Measurements from ENCODE around the gene MARCHF10. TPM values are rescaled to one million over a fixed set of nuclear protein-coding genes. Genes with fewer than 3 reads are reported as not detected.

MARCHF10 gene
- total and polyA plus RNA-seq, 2 of the 13 experiments (the other 11 are each of a cell fraction or from before 2014, with no cell fraction given) = not detected

DNA sequence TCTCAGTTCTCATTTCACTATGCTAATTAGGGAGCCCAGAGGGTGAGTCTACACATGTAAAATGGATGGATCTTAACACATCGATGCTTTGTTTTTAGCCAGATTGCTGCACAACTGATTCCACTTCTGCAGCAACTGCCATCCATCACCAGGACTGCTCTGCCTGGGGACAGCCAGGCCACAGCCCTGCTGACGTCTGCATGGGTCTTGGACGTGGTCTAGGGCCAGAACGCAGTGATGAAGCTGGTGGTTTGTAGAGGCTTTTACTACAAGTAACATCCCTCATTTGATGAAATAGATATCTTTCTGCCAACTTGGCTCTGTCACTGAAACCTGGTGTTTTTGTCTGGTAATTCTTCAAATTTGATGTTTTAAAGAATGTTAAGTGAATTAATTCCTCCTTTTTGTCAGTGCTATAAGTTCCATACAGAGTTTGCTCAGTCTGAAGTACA, 50.6 kb downstream of the MARCHF10 start:
- Histone ChIP-seq H3K4me1 (ENCODE audit: insufficient read depth, low read length) (no peaks in the 10 kb centered on the region), H3K4me3 (replicated peaks in 1 of 3; ENCODE audit: insufficient read depth in 1 of 3, low read depth in 2 of 3, low read length in 3 of 3) (no peak overlapping the region), H3K79me2 (ENCODE audit: insufficient read depth, low read length) (no peaks in the 10 kb centered on the region), H3K9me3 (ENCODE audit: low read length) (no peaks in the 10 kb centered on the region), H3K36me3 (replicated peaks in 1 of 2; ENCODE audit: control insufficient read depth in 1 of 2, insufficient read depth in 2 of 2, low read length in 2 of 2) (no peaks in the 10 kb centered on the region), H2AFZ (ENCODE audit: low read length) (no peak overlapping the region), H3K9ac (ENCODE audit: insufficient read depth, low read depth, low read length) (no peak overlapping the region), H3K4me2 (ENCODE audit: low read depth, low read length) (no peak overlapping the region), H3K27me3 (ENCODE audit: control insufficient read depth in 1 of 2, insufficient read depth in 2 of 2, low read length in 2 of 2) (peaks cover 0 to 59% of the 10 kb centered on the region in 2 experiments; a peak in 4 of 5 replicates), H3K27ac (ENCODE audit: extremely low read length, insufficient read depth, low read length) (no peak overlapping the region), H4K20me1 (ENCODE audit: insufficient read depth, low read length) (no peaks in the 10 kb centered on the region)
- in situ Hi-C loops (cut with HindIII; ENCODE audit: extremely low pct_ligation_motif_present, low pct_unique_long_range_greater_than_20kb) = no loop called here
- DNase-seq (ENCODE audit: low spot score) (no peak), ATAC-seq (no peak), FAIRE-seq (no peak)
- CTCF ChIA-PET (ENCODE audit: low intra/inter-chr PET ratio, low total read pairs) = no interaction called here
- intact Hi-C loops (cut with micrococcal nuclease; ENCODE audit: unreplicated experiment) = no loop called here
- 0% methylated on average over 4 of the region's 4 CpGs for WGBS (ENCODE audit: low lambda C conversion rate)
- POLR2A ChIA-PET = no interaction called here
- BruUV-seq (replicated peaks) = no TSS peak
- TF ChIP-seq ZNF282 (IDR thresholded peaks at IDR 0.05; ENCODE audit: partially characterized antibody) (no peak), GTF3A (CRISPR knock-in tag; conservative IDR thresholded peaks at IDR 0.05) (no peak), KDM4B (CRISPR knock-in tag; IDR thresholded peaks at IDR 0.05) (no peak), YY1 (IDR thresholded peaks at IDR 0.05; ENCODE audit: insufficient read depth, insufficient replicate concordance, low read depth, low read length) (no peak), ZNF574 (CRISPR knock-in tag; IDR thresholded peaks at IDR 0.05) (no peak), SMARCC2 (IDR thresholded peaks at IDR 0.05) (no peak), TP53 (CRISPR knock-in tag; conservative IDR thresholded peaks at IDR 0.05) (no peak), ZFY (CRISPR knock-in tag; IDR thresholded peaks at IDR 0.05) (no peak), ZMAT3 (CRISPR knock-in tag; conservative IDR thresholded peaks at IDR 0.05) (no peak)
- TF ChIP-seq, protein P1, sequence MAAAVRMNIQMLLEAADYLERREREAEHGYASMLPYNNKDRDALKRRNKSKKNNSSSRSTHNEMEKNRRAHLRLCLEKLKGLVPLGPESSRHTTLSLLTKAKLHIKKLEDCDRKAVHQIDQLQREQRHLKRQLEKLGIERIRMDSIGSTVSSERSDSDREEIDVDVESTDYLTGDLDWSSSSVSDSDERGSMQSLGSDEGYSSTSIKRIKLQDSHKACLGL (CRISPR knock-in tag; IDR thresholded peaks at IDR 0.05) = no peak
- TF ChIP-seq, protein P2, sequence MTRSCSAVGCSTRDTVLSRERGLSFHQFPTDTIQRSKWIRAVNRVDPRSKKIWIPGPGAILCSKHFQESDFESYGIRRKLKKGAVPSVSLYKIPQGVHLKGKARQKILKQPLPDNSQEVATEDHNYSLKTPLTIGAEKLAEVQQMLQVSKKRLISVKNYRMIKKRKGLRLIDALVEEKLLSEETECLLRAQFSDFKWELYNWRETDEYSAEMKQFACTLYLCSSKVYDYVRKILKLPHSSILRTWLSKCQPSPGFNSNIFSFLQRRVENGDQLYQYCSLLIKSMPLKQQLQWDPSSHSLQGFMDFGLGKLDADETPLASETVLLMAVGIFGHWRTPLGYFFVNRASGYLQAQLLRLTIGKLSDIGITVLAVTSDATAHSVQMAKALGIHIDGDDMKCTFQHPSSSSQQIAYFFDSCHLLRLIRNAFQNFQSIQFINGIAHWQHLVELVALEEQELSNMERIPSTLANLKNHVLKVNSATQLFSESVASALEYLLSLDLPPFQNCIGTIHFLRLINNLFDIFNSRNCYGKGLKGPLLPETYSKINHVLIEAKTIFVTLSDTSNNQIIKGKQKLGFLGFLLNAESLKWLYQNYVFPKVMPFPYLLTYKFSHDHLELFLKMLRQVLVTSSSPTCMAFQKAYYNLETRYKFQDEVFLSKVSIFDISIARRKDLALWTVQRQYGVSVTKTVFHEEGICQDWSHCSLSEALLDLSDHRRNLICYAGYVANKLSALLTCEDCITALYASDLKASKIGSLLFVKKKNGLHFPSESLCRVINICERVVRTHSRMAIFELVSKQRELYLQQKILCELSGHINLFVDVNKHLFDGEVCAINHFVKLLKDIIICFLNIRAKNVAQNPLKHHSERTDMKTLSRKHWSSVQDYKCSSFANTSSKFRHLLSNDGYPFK (CRISPR knock-in tag; IDR thresholded peaks at IDR 0.05; ENCODE audit: borderline replicate concordance) = no peak
- TF ChIP-seq, protein P3, sequence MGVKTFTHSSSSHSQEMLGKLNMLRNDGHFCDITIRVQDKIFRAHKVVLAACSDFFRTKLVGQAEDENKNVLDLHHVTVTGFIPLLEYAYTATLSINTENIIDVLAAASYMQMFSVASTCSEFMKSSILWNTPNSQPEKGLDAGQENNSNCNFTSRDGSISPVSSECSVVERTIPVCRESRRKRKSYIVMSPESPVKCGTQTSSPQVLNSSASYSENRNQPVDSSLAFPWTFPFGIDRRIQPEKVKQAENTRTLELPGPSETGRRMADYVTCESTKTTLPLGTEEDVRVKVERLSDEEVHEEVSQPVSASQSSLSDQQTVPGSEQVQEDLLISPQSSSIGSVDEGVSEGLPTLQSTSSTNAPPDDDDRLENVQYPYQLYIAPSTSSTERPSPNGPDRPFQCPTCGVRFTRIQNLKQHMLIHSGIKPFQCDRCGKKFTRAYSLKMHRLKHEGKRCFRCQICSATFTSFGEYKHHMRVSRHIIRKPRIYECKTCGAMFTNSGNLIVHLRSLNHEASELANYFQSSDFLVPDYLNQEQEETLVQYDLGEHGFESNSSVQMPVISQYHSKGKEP (CRISPR knock-in tag; IDR thresholded peaks at IDR 0.05) = no peak
- TF ChIP-seq, protein P4, sequence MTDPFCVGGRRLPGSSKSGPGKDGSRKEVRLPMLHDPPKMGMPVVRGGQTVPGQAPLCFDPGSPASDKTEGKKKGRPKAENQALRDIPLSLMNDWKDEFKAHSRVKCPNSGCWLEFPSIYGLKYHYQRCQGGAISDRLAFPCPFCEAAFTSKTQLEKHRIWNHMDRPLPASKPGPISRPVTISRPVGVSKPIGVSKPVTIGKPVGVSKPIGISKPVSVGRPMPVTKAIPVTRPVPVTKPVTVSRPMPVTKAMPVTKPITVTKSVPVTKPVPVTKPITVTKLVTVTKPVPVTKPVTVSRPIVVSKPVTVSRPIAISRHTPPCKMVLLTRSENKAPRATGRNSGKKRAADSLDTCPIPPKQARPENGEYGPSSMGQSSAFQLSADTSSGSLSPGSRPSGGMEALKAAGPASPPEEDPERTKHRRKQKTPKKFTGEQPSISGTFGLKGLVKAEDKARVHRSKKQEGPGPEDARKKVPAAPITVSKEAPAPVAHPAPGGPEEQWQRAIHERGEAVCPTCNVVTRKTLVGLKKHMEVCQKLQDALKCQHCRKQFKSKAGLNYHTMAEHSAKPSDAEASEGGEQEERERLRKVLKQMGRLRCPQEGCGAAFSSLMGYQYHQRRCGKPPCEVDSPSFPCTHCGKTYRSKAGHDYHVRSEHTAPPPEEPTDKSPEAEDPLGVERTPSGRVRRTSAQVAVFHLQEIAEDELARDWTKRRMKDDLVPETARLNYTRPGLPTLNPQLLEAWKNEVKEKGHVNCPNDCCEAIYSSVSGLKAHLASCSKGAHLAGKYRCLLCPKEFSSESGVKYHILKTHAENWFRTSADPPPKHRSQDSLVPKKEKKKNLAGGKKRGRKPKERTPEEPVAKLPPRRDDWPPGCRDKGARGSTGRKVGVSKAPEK (CRISPR knock-in tag; IDR thresholded peaks at IDR 0.05; ENCODE audit: borderline replicate concordance) = no peak
- TF ChIP-seq, protein P5, sequence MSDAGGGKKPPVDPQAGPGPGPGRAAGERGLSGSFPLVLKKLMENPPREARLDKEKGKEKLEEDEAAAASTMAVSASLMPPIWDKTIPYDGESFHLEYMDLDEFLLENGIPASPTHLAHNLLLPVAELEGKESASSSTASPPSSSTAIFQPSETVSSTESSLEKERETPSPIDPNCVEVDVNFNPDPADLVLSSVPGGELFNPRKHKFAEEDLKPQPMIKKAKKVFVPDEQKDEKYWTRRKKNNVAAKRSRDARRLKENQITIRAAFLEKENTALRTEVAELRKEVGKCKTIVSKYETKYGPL (CRISPR knock-in tag; IDR thresholded peaks at IDR 0.05) = no peak
